ENCODE measurements around the gene ZNF638.

The ZNF638 gene

GRCh38 chr2:71282493-71282892 lies 49.1 kb upstream of the ZNF638 start:
- Histone ChIP-seq H2AFZ (ENCODE audit: low read length) (no peak overlapping the region), H4K20me1 (ENCODE audit: insufficient read depth, low read length, poor library complexity, severe bottlenecking) (no peaks in the 10 kb centered on the region), H3K36me3 (ENCODE audit: insufficient read depth, low read length) (no peaks in the 10 kb centered on the region), H3K4me1 (ENCODE audit: insufficient read depth, low read length, poor library complexity, severe bottlenecking) (no peaks in the 10 kb centered on the region), H3K9me3 (ENCODE audit: insufficient read depth, low read depth, low read length) (no peaks in the 10 kb centered on the region), H3K9me2 (replicated peaks; ENCODE audit: low read depth, low read length) (no peaks in the 10 kb centered on the region), H3K4me2 (ENCODE audit: low read depth, low read length, poor library complexity, severe bottlenecking) (no peak overlapping the region), H3K4me3 (ENCODE audit: low read length, poor library complexity, severe bottlenecking) (no peak overlapping the region), H3F3A (ENCODE audit: low read depth) (no peaks in the 10 kb centered on the region), H3K79me2 (ENCODE audit: insufficient read depth, low read length) (no peaks in the 10 kb centered on the region), H3K27me3 (ENCODE audit: insufficient read depth, low read length, poor library complexity, severe bottlenecking) (no peaks in the 10 kb centered on the region), H3K9ac (ENCODE audit: low read depth, low read length, poor library complexity, severe bottlenecking) (no peak overlapping the region)
- no peak for TF ChIP-seq EZH2phosphoT487 (IDR thresholded peaks at IDR 0.05; ENCODE audit: borderline replicate concordance)
- TF ChIP-seq CTCF (conservative IDR thresholded peaks at IDR 0.05; ENCODE audit: low read length): peak; percentile 52

- Histone ChIP-seq H3K9ac (ENCODE audit: low read depth, low read length, poor library complexity, severe bottlenecking) (no peak overlapping the region), H2AFZ (ENCODE audit: low read length) (no peak overlapping the region), H3K4me1 (ENCODE audit: insufficient read depth, low read length, poor library complexity, severe bottlenecking) (no peaks in the 10 kb centered on the region), H3K9me3 (ENCODE audit: insufficient read depth, low read depth, low read length) (no peaks in the 10 kb centered on the region), H3K79me2 (ENCODE audit: insufficient read depth, low read length) (no peaks in the 10 kb centered on the region), H3K9me2 (replicated peaks; ENCODE audit: low read depth, low read length) (no peaks in the 10 kb centered on the region), H3K4me3 (ENCODE audit: low read length, poor library complexity, severe bottlenecking) (no peak overlapping the region), H3K4me2 (ENCODE audit: low read depth, low read length, poor library complexity, severe bottlenecking) (no peak overlapping the region), H3K27me3 (ENCODE audit: insufficient read depth, low read length, poor library complexity, severe bottlenecking) (no peaks in the 10 kb centered on the region), H4K20me1 (ENCODE audit: insufficient read depth, low read length, poor library complexity, severe bottlenecking) (no peaks in the 10 kb centered on the region), H3F3A (ENCODE audit: low read depth) (no peaks in the 10 kb centered on the region), H3K36me3 (ENCODE audit: insufficient read depth, low read length) (no peaks in the 10 kb centered on the region)
- no peak for TF ChIP-seq EZH2phosphoT487 (IDR thresholded peaks at IDR 0.05; ENCODE audit: borderline replicate concordance)
These were observed 48.5 kb upstream of the ZNF638 start for GRCh38 chr2:71283131-71283530.

GRCh38 chr2:71285706-71286105 lies 45.9 kb upstream of the ZNF638 start:
- Histone ChIP-seq H3K79me2 (ENCODE audit: insufficient read depth, low read length) (no peaks in the 10 kb centered on the region), H3K9me2 (replicated peaks; ENCODE audit: low read depth, low read length) (no peaks in the 10 kb centered on the region), H3K4me1 (ENCODE audit: insufficient read depth, low read length, poor library complexity, severe bottlenecking) (no peaks in the 10 kb centered on the region), H3K9me3 (ENCODE audit: insufficient read depth, low read depth, low read length) (no peaks in the 10 kb centered on the region), H2AFZ (ENCODE audit: low read length) (no peak overlapping the region), H3K36me3 (ENCODE audit: insufficient read depth, low read length) (no peaks in the 10 kb centered on the region), H3K4me3 (ENCODE audit: low read length, poor library complexity, severe bottlenecking) (no peak overlapping the region), H3F3A (ENCODE audit: low read depth) (no peaks in the 10 kb centered on the region), H3K4me2 (ENCODE audit: low read depth, low read length, poor library complexity, severe bottlenecking) (no peak overlapping the region), H4K20me1 (ENCODE audit: insufficient read depth, low read length, poor library complexity, severe bottlenecking) (no peaks in the 10 kb centered on the region), H3K9ac (ENCODE audit: low read depth, low read length, poor library complexity, severe bottlenecking) (no peak overlapping the region), H3K27me3 (ENCODE audit: insufficient read depth, low read length, poor library complexity, severe bottlenecking) (no peaks in the 10 kb centered on the region)
- no peak for TF ChIP-seq EZH2phosphoT487 (IDR thresholded peaks at IDR 0.05; ENCODE audit: borderline replicate concordance)
- no peak for TF ChIP-seq CTCF (conservative IDR thresholded peaks at IDR 0.05; ENCODE audit: low read length)

GRCh38 chr2:71291398-71291797 lies 40.2 kb upstream of the ZNF638 start:
- TF ChIP-seq CTCF (conservative IDR thresholded peaks at IDR 0.05; ENCODE audit: low read length) (no peak), EZH2phosphoT487 (IDR thresholded peaks at IDR 0.05; ENCODE audit: borderline replicate concordance) (no peak)
- no peaks in the 10 kb centered on the region for H3F3A ChIP-seq (ENCODE audit: low read depth)
- no peaks in the 10 kb centered on the region for H3K79me2 ChIP-seq (ENCODE audit: insufficient read depth, low read length)

More at GRCh38 chr2:71291398-71291797, 40.2 kb upstream of the ZNF638 start:
- H3K36me3 ChIP-seq (ENCODE audit: insufficient read depth, low read length): no peaks in the 10 kb centered on the region
- no peaks in the 10 kb centered on the region for H3K4me1 ChIP-seq (ENCODE audit: insufficient read depth, low read length, poor library complexity, severe bottlenecking)
- H2AFZ ChIP-seq (ENCODE audit: low read length): no peak overlapping the region
- H3K9me3 ChIP-seq (ENCODE audit: insufficient read depth, low read depth, low read length): no peaks in the 10 kb centered on the region
- H4K20me1 ChIP-seq (ENCODE audit: insufficient read depth, low read length, poor library complexity, severe bottlenecking): no peaks in the 10 kb centered on the region
- H3K9me2 ChIP-seq (replicated peaks; ENCODE audit: low read depth, low read length): no peaks in the 10 kb centered on the region
- H3K4me3 ChIP-seq (ENCODE audit: low read length, poor library complexity, severe bottlenecking): no peak overlapping the region
- H3K27me3 ChIP-seq (ENCODE audit: insufficient read depth, low read length, poor library complexity, severe bottlenecking): no peaks in the 10 kb centered on the region
- H3K4me2 ChIP-seq (ENCODE audit: low read depth, low read length, poor library complexity, severe bottlenecking): no peak overlapping the region
- H3K9ac ChIP-seq (ENCODE audit: low read depth, low read length, poor library complexity, severe bottlenecking): no peak overlapping the region

Measured in Loucy (cell line).